A549 (cell line): ENCODE data around the gene NHERF1.

Experiments used
- BHLHE40 ChIP-seq: IDR thresholded peaks from 2 replicates; pipeline ENCODE4 v1.6.1; 2012; ENCODE audit warnings: low read depth, low read length, inconsistent platforms
- CEBPB ChIP-seq, 2 experiments: fragments of >200 bp in 1 of 2; sonication (Bioruptor Twin) in 1 of 2; formaldehyde crosslinking in 1 of 2; IDR thresholded peaks; 2 replicates each; pipeline ENCODE4 v1.6.1; 2012 to 2016
- CTCF ChIP-seq: fragments of >200 bp; sonication (Bioruptor Twin); formaldehyde crosslinking; IDR thresholded peaks from 3 replicates; pipeline ENCODE4 v1.5.1; 2016
- HOXA7 ChIP-seq: fragments of 250-450 bp; sonication (Bioruptor Pico); IDR thresholded peaks from 2 replicates; pipeline ENCODE4 v1.5.0; 2020; ENCODE audit warnings: mild to moderate bottlenecking, moderate library complexity
- MYC ChIP-seq: IDR thresholded peaks from 2 replicates; pipeline ENCODE4 v1.6.1; 2012; ENCODE audit warnings: mild to moderate bottlenecking, inconsistent platforms, low read length, improper control_type of control experiment, borderline replicate concordance
- POLR2A ChIP-seq: IDR thresholded peaks from 2 replicates; pipeline ENCODE4 v1.6.1; 2012; ENCODE audit warnings: mild to moderate bottlenecking, low read length
- POLR2AphosphoS2 ChIP-seq: conservative IDR thresholded peaks from 2 replicates; pipeline ENCODE4 v1.6.1; 2012; ENCODE audit warnings: low read length, improper control_type of control experiment, inconsistent platforms
- RAD21 ChIP-seq, 2 experiments: fragments of >200 bp in 1 of 2; sonication (Bioruptor Twin) in 1 of 2; formaldehyde crosslinking in 1 of 2; IDR thresholded peaks in 1 of 2; conservative IDR thresholded peaks in 1 of 2; 2 replicates in 1 of 2; 3 replicates in 1 of 2; pipeline ENCODE4 v1.6.1; 2012 to 2018; ENCODE audit warnings: inconsistent platforms in 1 of 2
- RFX5 ChIP-seq: fragments of 450-650 bp; IDR thresholded peaks from 2 replicates; pipeline ENCODE4 v1.7.1; 2014; ENCODE audit warnings: antibody characterized with exemption, mild to moderate bottlenecking, moderate library complexity
- ZNF302 ChIP-seq: fragments of 250-450 bp; sonication (Bioruptor Pico); IDR thresholded peaks from 2 replicates; pipeline ENCODE4 v1.9.0; 2021; ENCODE audit warnings: inconsistent platforms, mild to moderate bottlenecking, moderate library complexity

GRCh38 chr17:74713171-74713755 lies 35.2 kb upstream of the NHERF1 start:
- TF ChIP-seq BHLHE40 (no peak), CTCF (no peak), RAD21 (conservative IDR thresholded peaks at IDR 0.05 in 1 of 2, IDR thresholded peaks at IDR 0.05 in 1 of 2) (no peak), POLR2A (no peak), CEBPB (IDR thresholded peaks at IDR 0.05) (no peak), HOXA7 (CRISPR knock-in tag) (no peak), MYC (no peak), POLR2AphosphoS2 (no peak), RFX5 (no peak), ZNF302 (no peak)
